OCI-LY3 (cell line): ENCODE data around the gene ELK3.

ENCODE experiments used
- CTCF ChIP-seq: fragments of 200-600, 300-600 bp; sonication (generic); IDR thresholded peaks from 2 replicates; pipeline ENCODE4 v1.5.1; 2014; ENCODE audit warnings: antibody characterized with exemption, low read length, low read depth
- EZH2phosphoT487 ChIP-seq: fragments of 200-600 bp; shearing (Covaris generic); IDR thresholded peaks from 2 replicates; pipeline ENCODE4 v1.6.1; 2018; ENCODE audit warnings: antibody characterized with exemption, mixed run types, low read depth

GRCh38 chr12:96233168-96233567, 39.0 kb downstream of the ELK3 start:
- TF ChIP-seq CTCF (no peak), EZH2phosphoT487 (no peak)
